HL-60 (cell line): ENCODE results near the gene FOSB.

Experiments used
- GABPA ChIP-seq: IDR thresholded peaks from 2 replicates; pipeline ENCODE4 v1.6.1; 2012; ENCODE audit warnings: low read depth
- POLR2AphosphoS5 ChIP-seq: IDR thresholded peaks from 2 replicates; pipeline ENCODE4 v1.6.1; 2012; ENCODE audit warnings: low read depth
- SPI1 ChIP-seq: IDR thresholded peaks from 2 replicates; pipeline ENCODE4 v1.6.1; 2012; ENCODE audit warnings: low read depth, mild to moderate bottlenecking, borderline replicate concordance
- TF ChIP-seq, protein P1 (sequence below): IDR thresholded peaks from one replicate; pipeline ENCODE4 v1.5.1; 2011; ENCODE audit warnings: low read length, control low read depth, inconsistent platforms; ENCODE audit not compliant: insufficient read depth

- TF ChIP-seq, protein P1, sequence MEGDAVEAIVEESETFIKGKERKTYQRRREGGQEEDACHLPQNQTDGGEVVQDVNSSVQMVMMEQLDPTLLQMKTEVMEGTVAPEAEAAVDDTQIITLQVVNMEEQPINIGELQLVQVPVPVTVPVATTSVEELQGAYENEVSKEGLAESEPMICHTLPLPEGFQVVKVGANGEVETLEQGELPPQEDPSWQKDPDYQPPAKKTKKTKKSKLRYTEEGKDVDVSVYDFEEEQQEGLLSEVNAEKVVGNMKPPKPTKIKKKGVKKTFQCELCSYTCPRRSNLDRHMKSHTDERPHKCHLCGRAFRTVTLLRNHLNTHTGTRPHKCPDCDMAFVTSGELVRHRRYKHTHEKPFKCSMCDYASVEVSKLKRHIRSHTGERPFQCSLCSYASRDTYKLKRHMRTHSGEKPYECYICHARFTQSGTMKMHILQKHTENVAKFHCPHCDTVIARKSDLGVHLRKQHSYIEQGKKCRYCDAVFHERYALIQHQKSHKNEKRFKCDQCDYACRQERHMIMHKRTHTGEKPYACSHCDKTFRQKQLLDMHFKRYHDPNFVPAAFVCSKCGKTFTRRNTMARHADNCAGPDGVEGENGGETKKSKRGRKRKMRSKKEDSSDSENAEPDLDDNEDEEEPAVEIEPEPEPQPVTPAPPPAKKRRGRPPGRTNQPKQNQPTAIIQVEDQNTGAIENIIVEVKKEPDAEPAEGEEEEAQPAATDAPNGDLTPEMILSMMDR, result no peak
- no peak for TF ChIP-seq POLR2AphosphoS5
- no peak for TF ChIP-seq SPI1
- no peak for TF ChIP-seq GABPA
These were observed 6.9 kb upstream of the FOSB start for GRCh38 chr19:45460807-45461347.
